Endometrial microvascular endothelial cells (primary cell): ENCODE data around the gene CDYL. TPM values are rescaled to one million over a fixed set of nuclear protein-coding genes. Genes with fewer than 3 reads are reported as not detected.
"Not testable (repeated sequence)": the region's sequence is repeated elsewhere in the genome, so short reads cannot be mapped to it uniquely, and the experiment has no call there.

ENCODE experiments used
- in situ Hi-C: cut with HindIII; loops from 2 replicates; pipeline ENCODE4 v1.10.0; 2017; ENCODE audit warnings: low sequenced_read_pairs, low pct_unique_long_range_greater_than_20kb; ENCODE audit errors: inconsistent ontology term
- total RNA-seq: library from RNA; depleted of rRNA; stranded (reverse); fragments of >200 nt; gene quantifications from one replicate; pipeline ENCODE4 v1.2.3, GENCODE V29; 2015; ENCODE audit errors: inconsistent ontology term

CDYL gene
- total RNA-seq, 1 donor from 2014 or later, result 18.1 TPM

DNA sequence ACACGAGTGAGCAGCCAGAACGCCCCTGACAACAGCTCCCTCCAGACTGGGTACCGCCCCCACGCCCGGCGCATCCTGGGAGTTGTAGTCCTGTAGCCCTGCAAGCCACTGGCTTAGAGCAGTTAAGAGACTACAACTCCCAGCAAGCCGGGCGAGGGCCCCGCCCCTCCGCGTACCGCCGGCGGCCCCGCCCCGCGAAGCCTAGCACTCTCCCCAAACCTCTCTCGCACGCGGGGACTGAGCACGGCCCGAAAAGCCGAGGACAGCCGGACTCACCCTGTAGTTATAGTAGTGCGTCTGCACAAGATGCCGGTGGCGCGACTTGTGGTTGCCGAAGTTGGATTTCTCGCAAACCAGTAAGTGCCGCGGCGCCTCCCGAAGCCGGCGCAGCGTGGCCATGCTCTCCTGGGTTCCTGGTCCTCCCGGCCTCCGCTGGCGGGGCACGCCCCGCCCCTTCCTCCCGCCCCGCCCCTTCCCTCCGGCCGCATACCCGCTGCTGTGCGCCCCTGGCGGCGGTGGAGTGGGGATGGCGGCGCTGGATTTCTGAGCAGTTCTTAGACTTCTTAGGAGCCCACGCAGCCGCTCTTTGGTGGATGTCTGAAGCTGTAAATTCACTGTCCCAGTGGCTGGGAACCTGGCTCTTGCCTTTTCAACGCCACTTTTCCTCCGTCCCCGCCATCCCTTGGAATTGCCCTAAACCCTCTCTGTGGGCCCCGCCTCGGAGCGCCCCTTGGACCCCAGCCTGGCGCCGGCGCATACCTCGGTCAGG, 227.6 kb downstream of the CDYL start, which contains the start of gene RPP40:
Gene RPP40, minus strand, starts transcription at position 434 of the 769 bp plus-strand sequence. Its CDS starts 35 bp downstream, at position 399.
- in situ Hi-C loops, result no loop called here

DNA sequence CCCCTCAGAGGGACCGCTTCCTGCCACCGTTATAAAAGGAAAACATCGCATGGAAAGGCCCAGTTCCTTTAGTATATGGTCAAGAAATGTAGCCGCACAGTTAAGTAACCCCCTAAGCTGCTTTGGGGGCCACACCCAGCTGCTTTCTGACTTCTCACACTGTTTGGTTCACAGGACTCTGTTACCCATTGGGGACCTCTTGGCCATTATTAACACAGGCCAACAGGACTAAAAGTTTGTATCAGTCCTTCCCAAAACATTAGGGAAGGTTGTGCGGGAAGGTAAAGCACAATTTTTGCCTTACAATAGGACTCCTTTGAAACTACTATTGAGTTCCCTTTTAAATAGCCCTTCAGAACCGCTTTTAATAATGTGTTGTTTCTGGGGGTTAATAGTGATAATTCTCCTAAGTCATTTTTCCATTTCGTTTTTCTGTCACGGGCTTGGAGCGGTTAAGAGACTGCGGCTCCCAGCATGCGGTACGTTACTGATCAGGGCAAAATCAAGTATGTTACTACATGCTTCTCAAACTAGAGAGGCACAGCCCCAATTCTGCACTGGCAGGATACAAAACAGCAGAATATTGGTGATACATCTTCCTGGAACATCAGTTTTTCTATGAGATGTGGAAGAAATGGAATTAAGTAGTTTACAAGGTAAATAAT, 228.3 kb downstream of the CDYL start:
- in situ Hi-C loops, result no loop called here

DNA sequence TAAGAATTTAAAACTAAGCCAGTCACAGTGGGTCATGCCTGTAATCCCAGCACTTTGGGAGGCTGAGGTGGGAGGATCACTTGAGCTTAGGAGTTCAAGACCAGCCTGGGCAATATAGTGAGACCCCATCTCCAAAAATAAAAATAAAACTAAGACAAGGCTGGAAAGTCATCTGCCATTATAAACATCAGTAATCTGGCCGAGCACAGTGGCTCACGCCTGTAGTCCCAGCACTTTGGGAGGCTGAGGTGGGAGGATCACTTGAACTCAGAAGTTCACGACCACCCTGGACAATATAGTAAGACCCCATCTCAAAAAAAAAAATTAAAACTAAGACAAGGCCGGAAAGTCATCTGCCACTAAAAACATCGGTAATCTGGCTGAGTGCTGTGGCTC, 228.8 kb downstream of the CDYL start:
- in situ Hi-C loops, result not testable (repeated sequence)

Other genes with a start within 250 kb of the CDYL start
- gene RPP40, start 227.6 kb downstream of the CDYL start, total RNA-seq, result 43.9 TPM